ENCODE data around the gene VPS37D.

- TF ChIP-seq EZH2 (optimal IDR thresholded peaks at IDR 0.05; ENCODE audit: low read depth, low read length) (no peak), EZH2phosphoT487 (IDR thresholded peaks at IDR 0.05; ENCODE audit: low read length) (no peak)
- TF ChIP-seq, protein P1, sequence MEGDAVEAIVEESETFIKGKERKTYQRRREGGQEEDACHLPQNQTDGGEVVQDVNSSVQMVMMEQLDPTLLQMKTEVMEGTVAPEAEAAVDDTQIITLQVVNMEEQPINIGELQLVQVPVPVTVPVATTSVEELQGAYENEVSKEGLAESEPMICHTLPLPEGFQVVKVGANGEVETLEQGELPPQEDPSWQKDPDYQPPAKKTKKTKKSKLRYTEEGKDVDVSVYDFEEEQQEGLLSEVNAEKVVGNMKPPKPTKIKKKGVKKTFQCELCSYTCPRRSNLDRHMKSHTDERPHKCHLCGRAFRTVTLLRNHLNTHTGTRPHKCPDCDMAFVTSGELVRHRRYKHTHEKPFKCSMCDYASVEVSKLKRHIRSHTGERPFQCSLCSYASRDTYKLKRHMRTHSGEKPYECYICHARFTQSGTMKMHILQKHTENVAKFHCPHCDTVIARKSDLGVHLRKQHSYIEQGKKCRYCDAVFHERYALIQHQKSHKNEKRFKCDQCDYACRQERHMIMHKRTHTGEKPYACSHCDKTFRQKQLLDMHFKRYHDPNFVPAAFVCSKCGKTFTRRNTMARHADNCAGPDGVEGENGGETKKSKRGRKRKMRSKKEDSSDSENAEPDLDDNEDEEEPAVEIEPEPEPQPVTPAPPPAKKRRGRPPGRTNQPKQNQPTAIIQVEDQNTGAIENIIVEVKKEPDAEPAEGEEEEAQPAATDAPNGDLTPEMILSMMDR (IDR thresholded peaks at IDR 0.05; ENCODE audit: low read length) = no peak
These were observed 4.3 kb downstream of the VPS37D start for GRCh38 chr7:73671857-73672445.
